PC-3 (cell line): ENCODE results near the gene NEUROG1.
"Not testable (repeated sequence)": the region's sequence is repeated elsewhere in the genome, so short reads cannot be mapped to it uniquely, and the experiment has no call there.

Experiments
- CTCF ChIP-seq: fragments of 300-600 bp; sonication (generic); conservative IDR thresholded peaks from 2 replicates; pipeline ENCODE4 v1.5.1; 2017; ENCODE audit warnings: antibody characterized with exemption, low read depth, mild to moderate bottlenecking, low read length
- EZH2 ChIP-seq: fragments of 300-600 bp; sonication (generic); IDR thresholded peaks from one replicate; pipeline ENCODE4 v1.6.1; 2017; ENCODE audit warnings: antibody characterized with exemption, mild to moderate bottlenecking, low read length; ENCODE audit not compliant: unreplicated experiment
- EZH2phosphoT487 ChIP-seq: fragments of 300-600 bp; sonication (generic); IDR thresholded peaks from 2 replicates; pipeline ENCODE4 v1.6.1; 2018; ENCODE audit warnings: mild to moderate bottlenecking, antibody characterized with exemption, low read length, borderline replicate concordance

DNA sequence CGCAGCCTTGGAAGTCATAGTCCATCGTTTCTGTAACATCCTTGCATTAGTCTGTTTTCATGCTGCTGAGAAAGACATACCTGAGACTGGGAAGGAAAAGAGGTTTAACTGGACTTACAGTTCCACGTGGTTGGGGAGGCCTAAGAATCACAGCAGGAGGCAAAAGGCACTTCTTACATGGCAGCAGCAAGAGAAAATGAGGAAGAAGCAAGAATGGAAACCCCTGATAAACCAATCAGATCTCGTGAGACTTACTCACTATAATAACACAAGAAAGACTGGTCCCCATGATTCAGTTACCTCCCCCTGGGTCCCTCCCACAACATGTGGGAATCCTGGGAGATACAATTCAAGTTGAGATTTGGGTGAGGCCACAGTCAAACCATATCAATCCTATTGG is 40.2 kb downstream of the NEUROG1 start:
- not testable (repeated sequence) for TF ChIP-seq CTCF, EZH2, EZH2phosphoT487
